Measurements from ENCODE around the gene CCR9.

The CCR9 gene

GRCh38 chr3:45873638-45874037 lies 12.7 kb upstream of the CCR9 start:
- Histone ChIP-seq H2AFZ (ENCODE audit: low read length) (no peak overlapping the region), H3K79me2 (ENCODE audit: insufficient read depth, low read length) (no peaks in the 10 kb centered on the region), H4K20me1 (ENCODE audit: insufficient read depth, low read length, poor library complexity, severe bottlenecking) (no peaks in the 10 kb centered on the region), H3K9ac (ENCODE audit: low read depth, low read length, poor library complexity, severe bottlenecking) (no peak overlapping the region), H3K4me1 (ENCODE audit: insufficient read depth, low read length, poor library complexity, severe bottlenecking) (peaks cover 52% of the 10 kb centered on the region), H3K4me3 (ENCODE audit: low read length, poor library complexity, severe bottlenecking) (no peak overlapping the region), H3K9me2 (replicated peaks; ENCODE audit: low read depth, low read length) (no peaks in the 10 kb centered on the region), H3K27me3 (ENCODE audit: insufficient read depth, low read length, poor library complexity, severe bottlenecking) (no peaks in the 10 kb centered on the region), H3K9me3 (ENCODE audit: insufficient read depth, low read depth, low read length) (no peaks in the 10 kb centered on the region), H3F3A (ENCODE audit: low read depth) (peaks cover 5% of the 10 kb centered on the region; the same call in 1 of the 2 replicates), H3K4me2 (ENCODE audit: low read depth, low read length, poor library complexity, severe bottlenecking) (no peak overlapping the region), H3K36me3 (ENCODE audit: insufficient read depth, low read length) (no peaks in the 10 kb centered on the region)
- TF ChIP-seq CTCF (conservative IDR thresholded peaks at IDR 0.05; ENCODE audit: low read length) (no peak), EZH2phosphoT487 (IDR thresholded peaks at IDR 0.05; ENCODE audit: borderline replicate concordance) (no peak)

DNA sequence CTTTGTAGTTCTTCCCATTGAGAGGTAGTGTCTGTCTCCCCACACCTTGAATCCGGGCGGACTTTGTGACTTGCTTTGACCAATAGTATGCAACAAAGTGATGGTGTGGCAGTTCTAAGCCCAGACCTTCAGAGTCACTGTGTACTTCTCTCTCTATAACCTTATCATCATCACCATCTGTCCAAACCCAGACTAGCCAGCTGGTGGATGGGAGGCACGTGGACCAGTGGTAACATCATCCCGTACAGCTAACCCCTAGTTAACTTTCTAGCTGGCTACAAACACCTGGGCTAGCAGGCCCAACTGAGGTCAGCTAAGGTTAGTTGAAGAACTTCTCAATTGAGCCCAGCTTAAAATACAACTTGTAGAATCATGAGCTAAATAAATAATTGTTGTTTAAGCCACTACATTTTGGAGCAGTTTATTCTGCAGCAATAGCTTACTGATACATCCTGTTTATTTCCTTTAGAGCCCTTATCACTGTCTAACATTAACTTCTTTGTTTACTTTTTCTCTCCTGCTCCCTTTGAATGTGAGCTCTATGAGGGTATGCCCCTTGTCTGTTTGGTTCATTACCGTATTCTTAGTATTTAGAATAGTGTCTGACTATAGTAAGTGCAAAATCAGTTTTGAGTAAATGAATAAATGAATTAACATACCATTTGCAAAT lies 11.5 kb upstream of the CCR9 start:
- TF ChIP-seq CTCF (conservative IDR thresholded peaks at IDR 0.05; ENCODE audit: low read length) = no peak
- no peak for TF ChIP-seq EZH2phosphoT487 (IDR thresholded peaks at IDR 0.05; ENCODE audit: borderline replicate concordance)
- Histone ChIP-seq H3F3A (ENCODE audit: low read depth) (peaks cover 5% of the 10 kb centered on the region; the same call in 1 of the 2 replicates), H3K4me1 (ENCODE audit: insufficient read depth, low read length, poor library complexity, severe bottlenecking) (peaks cover 52% of the 10 kb centered on the region), H3K4me2 (ENCODE audit: low read depth, low read length, poor library complexity, severe bottlenecking) (peak overlapping the region; percentile 38), H3K9ac (ENCODE audit: low read depth, low read length, poor library complexity, severe bottlenecking) (no peak overlapping the region), H3K9me3 (ENCODE audit: insufficient read depth, low read depth, low read length) (no peaks in the 10 kb centered on the region), H2AFZ (ENCODE audit: low read length) (no peak overlapping the region), H3K79me2 (ENCODE audit: insufficient read depth, low read length) (no peaks in the 10 kb centered on the region), H3K36me3 (ENCODE audit: insufficient read depth, low read length) (no peaks in the 10 kb centered on the region), H3K4me3 (ENCODE audit: low read length, poor library complexity, severe bottlenecking) (no peak overlapping the region), H3K9me2 (replicated peaks; ENCODE audit: low read depth, low read length) (no peaks in the 10 kb centered on the region), H4K20me1 (ENCODE audit: insufficient read depth, low read length, poor library complexity, severe bottlenecking) (no peaks in the 10 kb centered on the region), H3K27me3 (ENCODE audit: insufficient read depth, low read length, poor library complexity, severe bottlenecking) (no peaks in the 10 kb centered on the region)

DNA sequence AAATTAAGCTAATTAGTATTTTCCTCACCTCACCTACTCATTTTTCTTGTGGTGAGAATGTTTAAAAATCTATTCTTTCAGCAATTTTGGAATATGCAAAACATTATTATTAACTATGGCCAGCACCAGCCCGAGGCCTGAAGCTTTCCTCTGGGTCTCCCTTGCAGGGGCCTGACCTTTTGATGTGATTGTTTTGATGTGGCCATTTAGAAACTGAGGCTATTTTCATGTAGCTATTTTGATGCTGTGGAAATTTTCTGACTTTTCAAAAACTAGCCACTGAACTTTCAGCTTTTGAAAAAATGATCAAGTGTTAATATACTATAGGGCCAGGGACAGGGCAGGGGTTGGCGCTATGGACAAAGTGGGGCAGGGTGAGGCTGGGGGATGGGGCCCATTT lies 8.2 kb upstream of the CCR9 start:
- Histone ChIP-seq H3K9me2 (replicated peaks; ENCODE audit: low read depth, low read length) (no peaks in the 10 kb centered on the region), H4K20me1 (ENCODE audit: insufficient read depth, low read length, poor library complexity, severe bottlenecking) (no peaks in the 10 kb centered on the region), H3K36me3 (ENCODE audit: insufficient read depth, low read length) (no peaks in the 10 kb centered on the region), H3K4me1 (ENCODE audit: insufficient read depth, low read length, poor library complexity, severe bottlenecking) (peaks cover 49% of the 10 kb centered on the region), H3K27me3 (ENCODE audit: insufficient read depth, low read length, poor library complexity, severe bottlenecking) (no peaks in the 10 kb centered on the region), H3K79me2 (ENCODE audit: insufficient read depth, low read length) (no peaks in the 10 kb centered on the region), H3K4me2 (ENCODE audit: low read depth, low read length, poor library complexity, severe bottlenecking) (no peak overlapping the region), H3K9ac (ENCODE audit: low read depth, low read length, poor library complexity, severe bottlenecking) (no peak overlapping the region), H3K4me3 (ENCODE audit: low read length, poor library complexity, severe bottlenecking) (no peak overlapping the region), H2AFZ (ENCODE audit: low read length) (no peak overlapping the region), H3F3A (ENCODE audit: low read depth) (no peaks in the 10 kb centered on the region; the same call in 1 of the 2 replicates), H3K9me3 (ENCODE audit: insufficient read depth, low read depth, low read length) (no peaks in the 10 kb centered on the region)
- no peak for TF ChIP-seq EZH2phosphoT487 (IDR thresholded peaks at IDR 0.05; ENCODE audit: borderline replicate concordance)
- TF ChIP-seq CTCF (conservative IDR thresholded peaks at IDR 0.05; ENCODE audit: low read length) = no peak

Data from Loucy (cell line).